Superior temporal gyrus (tissue), 1 donor: ENCODE data around the gene FOLR1.
"Not testable (repeated sequence)": the region's sequence is repeated elsewhere in the genome, so short reads cannot be mapped to it uniquely, and the experiment has no call there.

Experiments used
- DNase-seq: peaks from one replicate; pipeline ENCODE4 v3.0.0-alpha.2; 2016; ENCODE audit errors: extremely low spot score

Gene FOLR1

GRCh38 chr11:72191961-72192381 is at the start of gene FOLR1:
Gene FOLR1, plus strand, starts transcription at chr11:72192140. Its CDS starts 34 bp downstream, at chr11:72192174.
- no peak for DNase-seq

GRCh38 chr11:72142543-72142942 is 49.4 kb upstream of the FOLR1 start:
- not testable (repeated sequence) for DNase-seq

DNA sequence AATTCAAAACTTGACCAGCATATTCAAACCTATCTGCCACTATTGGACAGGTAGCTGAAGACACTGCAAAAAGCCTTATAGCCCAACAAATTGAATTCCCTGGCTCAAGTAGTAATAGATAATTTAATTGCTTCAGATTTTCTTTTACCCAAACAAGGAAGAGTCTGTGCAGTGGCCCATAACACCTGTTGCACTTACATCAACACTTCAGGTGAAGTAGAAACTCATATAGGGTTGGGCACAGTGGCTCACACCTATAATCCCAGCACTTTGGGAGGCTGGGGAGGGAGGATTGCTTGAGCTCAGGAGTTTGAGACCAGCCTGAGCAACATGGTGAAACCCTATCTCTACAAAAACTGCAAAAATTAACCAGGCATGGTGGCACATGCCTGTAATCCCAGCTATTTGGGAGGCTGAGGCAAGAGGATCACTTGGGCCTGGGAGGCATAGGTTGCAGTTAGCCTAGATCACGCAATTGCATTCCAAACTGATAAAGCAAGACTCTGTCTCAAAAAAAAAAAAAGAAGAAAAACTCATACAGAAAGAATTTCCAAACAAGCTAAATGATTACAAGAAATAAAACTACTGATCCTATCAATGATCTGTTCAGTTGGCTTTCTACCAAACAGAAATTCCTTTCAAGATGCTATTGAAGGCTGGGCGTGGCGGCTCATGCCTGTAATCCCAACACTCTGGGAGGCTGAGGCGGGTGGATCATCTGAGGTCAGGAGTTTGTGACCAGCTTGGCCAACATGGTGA is 47.0 kb upstream of the FOLR1 start:
- no peak for DNase-seq

DNA sequence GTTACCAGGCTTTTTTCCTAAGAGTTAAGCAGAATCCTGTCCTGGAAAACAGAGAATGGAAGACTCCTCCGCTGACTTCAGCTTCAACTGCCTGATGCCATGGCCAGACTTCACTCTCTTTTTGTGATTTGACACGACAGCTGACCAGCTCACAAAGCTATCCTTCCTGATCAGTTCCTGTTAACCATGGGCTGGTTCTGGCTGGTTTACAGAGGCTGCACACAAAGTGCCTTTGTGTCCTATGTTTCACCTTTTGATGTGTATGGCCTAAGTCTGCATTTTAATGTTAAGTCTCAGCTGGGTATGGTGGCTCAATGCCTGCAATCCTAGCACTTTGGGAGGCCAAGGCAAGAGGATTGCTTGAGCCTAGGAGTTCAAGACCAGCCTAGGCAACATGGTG is 45.3 kb upstream of the FOLR1 start:
- no peak for DNase-seq

DNA sequence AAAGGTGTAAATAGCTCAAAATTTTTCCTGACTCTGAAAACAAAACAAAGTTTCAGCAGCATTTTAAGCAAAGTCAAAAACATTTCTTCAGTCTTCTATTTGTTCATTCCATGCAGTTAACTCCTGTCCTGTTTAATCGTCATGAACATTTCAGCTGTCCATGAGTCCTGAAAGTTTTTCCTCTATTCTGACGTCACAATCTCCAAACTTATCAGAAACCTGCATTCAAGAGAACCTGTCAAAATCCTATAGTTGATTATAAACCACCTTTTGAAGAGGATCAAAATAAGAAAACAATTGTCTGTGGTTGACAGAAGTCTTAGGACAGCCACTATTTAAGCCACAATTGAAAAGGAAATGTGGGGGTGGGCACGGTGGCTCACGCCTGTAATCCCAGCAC is 41.1 kb upstream of the FOLR1 start:
- DNase-seq = no peak

- DNase-seq = not testable (repeated sequence)
These were observed 38.1 kb upstream of the FOLR1 start for GRCh38 chr11:72153874-72154273.

GRCh38 chr11:72154816-72155215 is 37.1 kb upstream of the FOLR1 start:
- no peak for DNase-seq

- no peak for DNase-seq
These were observed 36.2 kb upstream of the FOLR1 start for GRCh38 chr11:72155751-72156150.

- no peak for DNase-seq
These were observed 34.8 kb upstream of the FOLR1 start for GRCh38 chr11:72157131-72157530.

DNA sequence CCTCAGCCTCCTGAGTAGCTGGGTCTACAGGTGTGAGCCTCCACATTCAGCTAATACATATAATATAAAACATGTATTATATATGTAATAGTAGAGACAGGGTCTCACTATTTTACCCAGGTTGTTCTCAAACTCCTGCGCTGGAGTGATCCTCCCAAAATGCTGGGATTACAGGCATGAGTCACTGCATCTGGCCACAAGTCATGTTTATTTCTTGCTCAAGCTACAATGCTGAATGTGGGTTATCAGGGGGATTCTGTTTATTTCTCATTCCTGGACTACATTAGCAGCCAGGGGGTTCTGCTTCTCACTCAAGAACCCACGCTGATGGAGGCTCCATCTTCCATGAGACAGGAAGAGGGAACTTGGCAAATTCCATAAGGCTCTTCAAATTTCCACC is 31.6 kb upstream of the FOLR1 start:
- DNase-seq = no peak

DNA sequence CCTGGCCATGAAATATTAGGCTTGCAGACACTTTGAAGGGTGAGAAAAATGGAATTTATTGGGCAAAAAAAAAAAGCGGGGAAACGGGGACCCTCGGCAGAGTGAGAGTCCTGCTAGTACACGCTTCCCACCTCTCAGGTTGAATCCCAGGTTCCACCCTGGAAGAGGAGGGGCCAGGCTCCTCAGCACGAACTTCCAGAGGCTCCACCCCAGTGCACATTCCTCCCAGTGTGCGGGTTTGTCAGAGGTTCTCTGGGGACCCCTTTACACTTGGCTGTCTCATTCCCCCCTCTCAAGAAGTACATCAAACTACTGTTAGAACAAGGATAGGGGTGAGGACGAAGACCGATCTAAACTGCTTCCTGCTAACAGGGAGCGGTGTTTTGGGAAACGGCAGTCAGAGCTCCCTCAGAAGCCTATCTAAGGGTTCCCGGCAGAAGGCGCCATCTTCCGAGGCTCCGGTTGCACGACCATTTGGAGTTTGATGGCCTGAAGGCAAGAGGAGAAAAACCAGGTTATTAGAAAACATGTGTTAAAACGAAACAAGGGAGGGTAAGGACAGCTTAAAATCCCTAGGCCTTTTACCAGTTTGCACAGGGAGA is 28.9 kb upstream of the FOLR1 start:
- no peak for DNase-seq

DNA sequence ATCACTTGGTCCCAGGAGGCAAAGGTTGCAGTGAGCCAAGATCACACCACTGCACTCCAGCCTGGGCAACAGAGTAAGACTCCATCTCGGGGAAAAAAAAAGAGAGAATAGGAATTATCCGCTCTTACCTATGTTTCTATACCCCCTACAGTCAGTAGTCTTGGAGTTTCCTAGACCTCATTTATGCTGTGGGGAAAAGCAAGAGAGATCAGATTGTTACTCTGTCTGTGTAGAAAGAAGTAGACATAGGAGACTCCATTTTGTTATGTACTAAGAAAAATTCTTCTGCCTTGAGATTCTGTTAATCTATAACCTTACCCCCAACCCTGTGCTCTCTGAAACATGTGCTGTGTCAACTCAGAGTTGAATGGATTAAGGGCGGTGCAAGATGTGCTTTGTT is 27.8 kb upstream of the FOLR1 start:
- not testable (repeated sequence) for DNase-seq

GRCh38 chr11:72169046-72169555 is 22.8 kb upstream of the FOLR1 start:
- DNase-seq = not testable (repeated sequence)

- DNase-seq = peak; percentile 47
These were observed 22.2 kb upstream of the FOLR1 start for GRCh38 chr11:72169754-72170153.

- not testable (repeated sequence) for DNase-seq
These were observed 19.9 kb upstream of the FOLR1 start for GRCh38 chr11:72172043-72172442.

GRCh38 chr11:72173291-72173690 is 18.6 kb upstream of the FOLR1 start:
- DNase-seq = no peak

DNA sequence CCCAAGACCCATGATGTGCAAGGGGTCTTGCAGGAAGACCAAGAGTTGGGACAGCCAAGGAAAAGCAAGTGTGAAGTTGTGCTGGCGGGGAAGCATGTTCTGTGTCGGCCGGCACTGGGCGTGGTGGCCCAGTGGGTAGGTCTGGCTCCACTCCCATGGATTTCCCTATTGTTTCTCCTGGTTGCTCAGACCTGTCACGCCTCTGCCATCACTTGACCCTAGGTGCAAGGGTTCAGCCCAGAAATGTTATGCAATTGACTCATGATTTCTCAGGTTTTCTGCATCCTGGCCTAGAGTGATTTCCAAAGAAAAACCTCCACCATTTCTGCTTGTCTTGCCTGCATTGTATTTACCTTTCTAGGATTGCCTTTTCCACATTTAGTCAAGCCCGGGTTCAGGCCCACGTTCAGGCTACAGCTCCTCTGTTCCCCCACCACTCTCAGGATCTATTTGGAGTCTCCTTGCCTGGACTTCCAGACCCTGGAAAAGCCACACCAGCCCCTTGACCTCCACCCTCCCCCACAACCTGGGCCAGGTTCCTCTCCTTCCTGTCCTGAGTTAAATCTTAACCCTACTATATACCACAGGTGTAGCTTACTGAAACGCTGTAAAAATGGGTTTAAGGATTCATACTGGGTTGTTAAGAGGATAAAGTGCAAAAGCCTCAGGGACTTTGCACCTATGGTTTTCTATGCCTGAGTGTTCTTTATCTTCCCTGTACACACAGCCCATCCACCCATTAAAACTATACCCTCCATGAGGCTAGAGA is 17.5 kb upstream of the FOLR1 start:
- no peak for DNase-seq

DNA sequence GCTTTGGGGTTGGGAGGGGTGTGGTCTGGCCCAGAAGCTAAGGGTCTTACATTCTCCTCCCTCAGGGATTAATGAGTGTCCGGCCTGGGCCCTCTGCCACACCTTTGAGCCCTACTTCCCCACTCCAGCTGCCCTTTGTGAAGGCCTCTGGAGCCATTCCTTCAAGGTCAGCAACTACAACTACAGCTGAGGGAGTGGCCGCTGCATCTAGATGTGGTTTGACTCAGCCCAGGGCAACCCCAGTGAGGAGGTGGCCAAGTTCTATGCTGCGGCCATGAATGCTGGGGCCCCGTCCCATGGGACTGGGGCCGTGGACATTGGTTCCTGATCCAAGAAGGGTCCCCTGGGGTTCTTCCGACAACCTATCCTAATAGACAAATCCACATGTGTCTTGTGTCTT is 14.3 kb upstream of the FOLR1 start:
- no peak for DNase-seq

DNA sequence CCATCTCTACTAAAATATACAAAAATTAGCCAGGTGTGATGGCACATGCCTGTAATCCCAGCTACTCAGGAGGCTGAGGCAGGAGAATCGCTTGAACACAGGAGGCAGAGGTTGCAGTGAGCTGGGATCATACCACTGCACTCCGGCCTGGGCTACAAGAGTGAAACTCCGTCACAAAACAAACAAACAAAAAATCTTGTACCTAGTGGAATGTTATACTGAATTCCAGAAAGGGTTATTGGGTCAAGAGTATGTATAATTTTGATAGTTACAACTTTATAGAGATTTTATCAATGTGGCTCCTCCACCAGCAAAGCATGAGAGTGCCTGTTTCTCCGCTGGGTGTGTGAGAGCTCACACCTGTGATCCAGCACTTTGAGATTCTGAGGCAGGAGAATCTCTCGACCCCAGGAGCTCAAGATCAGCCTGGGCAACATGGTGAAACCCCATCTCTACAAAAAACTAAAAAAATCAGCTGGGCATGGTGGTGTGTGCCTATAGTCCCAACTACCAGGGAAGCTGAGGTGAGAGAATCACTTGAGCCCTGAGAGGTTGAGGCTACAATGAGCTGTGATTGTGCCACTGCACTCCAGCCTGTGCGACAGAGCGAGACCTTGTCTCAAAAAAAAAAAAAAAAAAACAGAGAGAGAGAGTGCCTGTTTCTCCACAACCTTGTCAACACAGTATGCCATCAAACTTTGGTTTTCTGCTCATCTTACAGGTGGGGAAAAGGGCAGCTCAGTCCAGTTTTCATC is 12.7 kb upstream of the FOLR1 start:
- no peak for DNase-seq

GRCh38 chr11:72179804-72180396 is 12.0 kb upstream of the FOLR1 start:
- no peak for DNase-seq

- not testable (repeated sequence) for DNase-seq
These were observed 10.9 kb upstream of the FOLR1 start for GRCh38 chr11:72180892-72181552.
